Subcutaneous abdominal adipose tissue (tissue), 5 donors: Measurements from ENCODE around the gene GLUL.

Experiments
- H3K27ac ChIP-seq: one replicate; pipeline ENCODE4 v1.7.0; 2013; ENCODE audit warnings: low read depth, mild to moderate bottlenecking, inconsistent platforms, low read length, moderate library complexity
- H3K27me3 ChIP-seq, 5 donors: one replicate each; pipeline ENCODE4 v1.7.0; 2013; ENCODE audit warnings: low read length in 5 of 5, inconsistent platforms in 1 of 5; ENCODE audit not compliant: control insufficient read depth in 5 of 5, insufficient read depth in 4 of 5
- H3K36me3 ChIP-seq, 5 donors: one replicate each; pipeline ENCODE4 v1.7.0; 2013; ENCODE audit warnings: low read length in 5 of 5; ENCODE audit not compliant: control insufficient read depth in 5 of 5, insufficient read depth in 5 of 5
- H3K4me1 ChIP-seq, 5 donors: one replicate each; pipeline ENCODE4 v1.7.0; 2013; ENCODE audit warnings: low read length in 5 of 5, mild to moderate bottlenecking in 3 of 5, moderate library complexity in 1 of 5; ENCODE audit not compliant: control insufficient read depth in 5 of 5, insufficient read depth in 5 of 5
- H3K4me3 ChIP-seq, 5 donors: one replicate each; pipeline ENCODE4 v1.7.0; 2013; ENCODE audit warnings: low read length in 5 of 5, low read depth in 1 of 5
- H3K9ac ChIP-seq, 5 donors: one replicate each; pipeline ENCODE4 v1.7.0; 2013; ENCODE audit warnings: low read length in 5 of 5, mild to moderate bottlenecking in 4 of 5, moderate library complexity in 3 of 5
- H3K9me3 ChIP-seq, 5 donors: one replicate each; pipeline ENCODE4 v1.7.0; 2013; ENCODE audit warnings: low read length in 5 of 5; ENCODE audit not compliant: control insufficient read depth in 5 of 5
- donor health status: healthy.
- donor health status: healthy.
- donor health status: healthy.
- donor health status: healthy.
- donor health status: healthy.

The GLUL gene

DNA sequence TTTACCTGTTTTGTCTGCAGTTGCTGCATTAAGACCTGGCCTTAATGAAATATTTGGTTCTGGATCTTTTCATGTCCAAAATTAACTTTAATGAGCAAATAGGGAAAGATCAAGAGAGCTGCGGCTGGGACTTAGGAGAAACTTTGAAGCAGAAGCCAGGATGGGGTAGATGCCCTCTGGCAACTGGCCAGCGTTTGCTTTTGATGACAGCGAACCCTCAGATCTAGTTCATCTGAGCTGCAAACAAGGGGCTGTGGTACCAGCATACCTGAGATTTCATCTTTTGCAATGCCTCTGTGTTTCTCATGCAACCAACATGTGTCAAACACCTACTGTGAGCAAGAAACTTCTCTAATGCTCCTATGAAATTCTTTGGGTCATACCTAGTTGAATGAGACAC, 21.9 kb upstream of the GLUL start:
- Histone ChIP-seq H3K4me1 (peaks cover 0 to 7% (median 0%) of the 10 kb centered on the region in 5 donors), H3K9ac (no peak overlapping the region), H3K36me3 (no peaks in the 10 kb centered on the region), H3K27ac (no peak overlapping the region), H3K9me3 (no peaks in the 10 kb centered on the region), H3K4me3 (no peak overlapping the region), H3K27me3 (peaks cover 0 to 14% (median 12%) of the 10 kb centered on the region in 5 donors)

DNA sequence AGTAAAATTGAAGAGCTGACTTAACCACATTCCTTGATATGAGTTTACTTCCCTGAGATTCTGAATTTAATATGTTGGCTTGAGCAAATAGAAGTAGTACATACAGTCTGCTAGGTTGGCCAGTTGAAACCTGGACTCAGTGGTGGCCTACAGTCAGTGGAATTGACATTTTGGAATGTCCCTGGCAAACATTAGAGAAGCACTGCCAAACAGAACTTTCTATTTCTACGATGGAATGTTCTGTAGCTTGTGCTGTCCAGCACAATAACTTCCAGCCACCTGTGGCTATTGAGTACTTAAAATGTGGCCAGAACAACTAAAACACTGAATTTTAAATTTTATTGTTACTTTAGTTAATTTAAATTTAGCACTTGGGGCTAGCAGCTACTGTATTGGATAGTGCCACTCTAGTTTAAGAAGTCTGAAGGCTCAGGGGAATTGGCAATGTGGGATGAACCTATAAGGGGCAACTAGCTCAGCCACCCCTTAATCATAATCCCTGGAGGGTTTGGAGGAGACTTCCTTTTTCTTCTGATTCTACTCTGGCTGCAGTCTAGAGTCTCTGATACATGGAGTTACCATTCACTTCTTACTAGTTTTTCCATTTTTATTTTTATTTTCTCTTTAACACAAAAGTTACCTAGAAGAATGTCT, 19.2 kb upstream of the GLUL start:
- no peak overlapping the region for H3K27ac ChIP-seq
- H3K36me3 ChIP-seq = no peaks in the 10 kb centered on the region
- peaks cover 0 to 7% (median 0%) of the 10 kb centered on the region in 5 donors for H3K4me1 ChIP-seq
- H3K9ac ChIP-seq = no peak overlapping the region
- peaks cover 0 to 5% (median under 1%) of the 10 kb centered on the region in 5 donors for H3K9me3 ChIP-seq
- no peak overlapping the region for H3K4me3 ChIP-seq
- H3K27me3 ChIP-seq = peaks cover 0 to 16% (median 12%) of the 10 kb centered on the region in 5 donors

DNA sequence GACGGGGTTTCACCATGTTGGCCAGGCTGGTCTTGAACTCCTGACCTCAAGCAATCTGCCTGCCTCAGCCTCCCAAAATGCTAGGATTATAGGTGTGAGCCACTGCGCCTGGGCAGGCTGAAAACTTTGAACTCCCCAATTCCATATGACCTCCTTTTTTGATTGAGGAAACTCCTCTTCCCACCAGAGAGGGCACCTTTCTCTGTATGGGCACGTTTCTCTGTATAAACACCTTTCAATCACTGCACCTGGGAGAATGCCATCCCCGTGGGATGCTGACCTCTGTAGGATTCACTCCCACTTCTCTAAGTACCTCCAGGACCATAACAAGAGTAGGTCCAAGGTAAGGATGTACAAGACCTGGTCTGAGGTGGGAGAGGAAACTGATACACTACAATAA, 18.5 kb upstream of the GLUL start:
- H3K27me3 ChIP-seq = peaks cover 0 to 10% (median 7%) of the 10 kb centered on the region in 5 donors
- H3K9ac ChIP-seq = no peak overlapping the region
- no peak overlapping the region for H3K4me3 ChIP-seq
- no peaks in the 10 kb centered on the region for H3K36me3 ChIP-seq
- peaks cover 0 to 7% (median 0%) of the 10 kb centered on the region in 5 donors for H3K4me1 ChIP-seq
- no peak overlapping the region for H3K27ac ChIP-seq
- H3K9me3 ChIP-seq = peaks cover 0 to 9% (median 6%) of the 10 kb centered on the region in 5 donors

DNA sequence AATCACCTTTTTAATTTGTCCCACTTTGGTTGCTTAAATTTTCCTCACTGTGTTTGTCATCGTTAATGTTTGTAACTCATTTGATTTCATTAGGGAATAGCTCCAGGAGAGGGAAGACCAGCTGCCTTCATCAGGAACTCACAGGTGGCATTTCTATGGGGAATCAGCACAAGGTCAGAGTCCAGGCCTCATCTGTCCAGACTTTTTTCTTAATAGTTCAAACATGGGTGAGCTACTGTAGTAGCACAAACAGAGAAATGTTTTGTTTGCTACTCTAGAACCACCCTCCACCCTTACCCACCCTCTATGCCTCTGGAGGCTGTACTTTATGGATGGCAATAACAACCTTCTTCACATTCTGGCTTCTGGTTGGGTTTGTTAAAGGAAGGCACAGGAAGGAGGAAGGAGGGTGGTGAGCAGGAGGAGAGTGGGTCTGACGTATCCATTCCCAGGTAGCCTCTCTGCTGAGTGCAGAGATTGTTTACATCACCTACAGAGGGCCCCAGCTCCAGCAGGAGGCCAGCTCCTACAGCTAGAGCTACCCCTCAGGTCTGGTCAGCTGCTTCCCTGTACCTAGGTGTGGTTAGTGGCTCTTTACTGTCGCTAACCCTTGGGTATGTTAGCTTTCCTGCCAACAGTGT, 17.0 kb upstream of the GLUL start:
- no peak overlapping the region for H3K27ac ChIP-seq
- peaks cover 0 to 9% (median 6%) of the 10 kb centered on the region in 5 donors for H3K9me3 ChIP-seq
- no peak overlapping the region for H3K4me3 ChIP-seq
- H3K9ac ChIP-seq = no peak overlapping the region
- peaks cover 0 to 7% (median 0%) of the 10 kb centered on the region in 5 donors for H3K4me1 ChIP-seq
- H3K27me3 ChIP-seq = peaks cover 0 to 7% (median 0%) of the 10 kb centered on the region in 5 donors
- H3K36me3 ChIP-seq = no peaks in the 10 kb centered on the region

DNA sequence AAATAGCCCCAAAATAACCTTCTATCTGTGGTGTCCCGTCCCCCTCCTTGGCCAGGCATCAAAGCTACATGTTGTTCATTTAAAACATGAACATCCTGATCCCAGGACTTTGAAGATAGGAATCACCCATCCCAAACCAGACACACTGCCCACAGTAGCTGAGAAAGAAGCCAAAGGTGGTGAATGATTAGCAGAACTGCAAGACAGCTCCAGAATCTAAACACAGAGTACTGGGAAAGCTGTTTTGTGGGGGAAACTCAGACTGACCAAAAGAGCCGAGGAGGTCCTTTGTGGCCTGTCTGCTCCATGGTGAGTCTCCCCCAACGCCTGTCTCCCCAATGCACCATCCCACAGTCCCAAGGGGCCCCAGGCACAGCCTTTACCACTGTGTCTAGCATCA, 16.1 kb upstream of the GLUL start:
- Histone ChIP-seq H3K4me1 (peaks cover 0 to 7% (median 0%) of the 10 kb centered on the region in 5 donors), H3K36me3 (no peaks in the 10 kb centered on the region), H3K27ac (no peak overlapping the region), H3K9me3 (peaks cover 0 to 9% (median 6%) of the 10 kb centered on the region in 5 donors), H3K4me3 (no peak overlapping the region), H3K27me3 (peaks cover 0 to 7% (median 0%) of the 10 kb centered on the region in 5 donors), H3K9ac (no peak overlapping the region)

DNA sequence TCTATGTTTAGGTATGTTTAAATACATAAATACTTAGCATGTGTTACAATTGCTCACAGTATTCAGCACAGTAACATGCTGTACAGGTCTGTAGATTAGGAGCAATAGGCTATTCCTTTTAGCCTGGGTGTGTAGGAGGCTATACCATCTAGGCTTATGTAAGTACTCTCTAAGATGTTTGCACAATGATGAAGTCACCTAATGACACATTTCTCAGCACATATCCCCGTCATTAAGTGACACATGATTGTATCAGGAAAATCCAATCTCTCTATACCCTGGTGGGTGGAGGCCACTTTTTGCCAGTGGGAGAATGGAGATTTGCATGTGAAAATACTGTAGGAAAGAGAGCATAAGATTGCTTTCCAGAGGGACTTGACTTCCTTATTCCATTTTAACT, 14.4 kb upstream of the GLUL start:
- H3K27me3 ChIP-seq = peaks cover 0 to 7% (median 0%) of the 10 kb centered on the region in 5 donors
- H3K36me3 ChIP-seq = no peaks in the 10 kb centered on the region
- no peak overlapping the region for H3K27ac ChIP-seq

DNA sequence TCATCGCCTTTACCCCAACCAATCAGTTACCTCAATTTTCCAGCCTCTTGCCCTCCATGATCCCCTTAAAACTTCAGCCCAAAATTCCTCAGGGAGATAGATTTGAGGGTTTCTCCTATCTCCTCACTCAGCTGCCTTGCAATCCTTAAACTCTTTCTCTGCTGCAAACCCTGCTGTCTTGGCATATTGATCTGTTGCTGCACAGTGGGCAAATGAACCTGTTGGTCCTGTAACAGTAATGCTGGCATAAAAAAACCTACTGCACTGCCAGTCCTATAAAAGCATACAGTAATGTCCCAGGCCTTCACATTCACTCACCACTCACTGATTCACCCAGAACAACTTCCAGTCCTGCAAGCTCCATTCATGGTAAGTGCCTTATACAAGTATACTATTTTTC, 14.0 kb upstream of the GLUL start:
- peaks cover 0 to 7% (median 0%) of the 10 kb centered on the region in 5 donors for H3K27me3 ChIP-seq
- H3K4me3 ChIP-seq = no peak overlapping the region
- H3K9ac ChIP-seq = no peak overlapping the region
- peaks cover 0 to 3% (median 0%) of the 10 kb centered on the region in 5 donors for H3K4me1 ChIP-seq
- H3K36me3 ChIP-seq = no peaks in the 10 kb centered on the region
- H3K27ac ChIP-seq = no peak overlapping the region
- H3K9me3 ChIP-seq = peaks cover 0 to 9% (median 6%) of the 10 kb centered on the region in 5 donors

More for the DNA sequence above, 14.4 kb upstream of the GLUL start:
- H3K9ac ChIP-seq = no peak overlapping the region
- peaks cover 0 to 9% (median 6%) of the 10 kb centered on the region in 5 donors for H3K9me3 ChIP-seq
- H3K4me1 ChIP-seq = peaks cover 0 to 7% (median 0%) of the 10 kb centered on the region in 5 donors
- no peak overlapping the region for H3K4me3 ChIP-seq

DNA sequence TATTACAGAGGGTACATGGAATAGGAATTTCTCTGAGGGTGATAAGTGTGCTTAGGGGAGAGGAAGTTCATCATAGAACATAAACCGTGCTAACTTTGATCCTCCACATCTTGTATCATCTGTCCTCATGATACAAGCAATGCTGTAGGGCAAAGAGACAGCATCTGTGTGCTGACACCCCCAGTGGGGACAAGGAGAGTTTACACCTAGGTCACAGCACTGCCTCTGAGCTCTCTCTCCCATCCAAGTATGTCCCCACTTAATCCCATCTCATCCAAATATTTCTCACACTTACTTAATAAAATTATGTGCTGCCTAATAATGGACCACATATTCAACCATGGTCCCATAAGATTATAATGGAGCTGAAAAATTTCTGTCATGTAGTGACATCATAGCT, 13.2 kb upstream of the GLUL start:
- no peaks in the 10 kb centered on the region for H3K4me1 ChIP-seq
- peaks cover 0 to 9% (median 6%) of the 10 kb centered on the region in 5 donors for H3K9me3 ChIP-seq
- no peak overlapping the region for H3K27ac ChIP-seq
- H3K4me3 ChIP-seq = no peak overlapping the region
- H3K36me3 ChIP-seq = no peaks in the 10 kb centered on the region
- peaks cover 0 to 7% (median 0%) of the 10 kb centered on the region in 5 donors for H3K27me3 ChIP-seq
- H3K9ac ChIP-seq = no peak overlapping the region

DNA sequence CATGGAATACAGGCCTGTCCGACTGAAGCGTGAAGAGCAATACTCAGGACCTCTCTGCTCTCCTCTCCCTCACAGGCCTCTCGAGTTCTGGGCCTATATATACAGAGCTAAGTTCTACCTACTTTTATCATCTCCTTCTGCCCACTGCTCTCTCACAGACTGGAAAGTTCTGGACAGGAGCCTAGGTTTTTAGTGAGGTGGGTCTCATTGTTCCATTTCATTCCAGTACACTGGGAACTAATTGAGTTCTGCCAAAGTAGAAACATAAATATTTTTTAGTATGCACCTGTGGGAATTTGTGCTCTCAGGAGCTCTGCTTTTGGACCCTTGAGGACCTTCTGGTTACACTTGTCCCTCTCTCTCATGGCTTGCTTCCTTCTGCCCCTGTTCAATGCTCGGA, 9.0 kb upstream of the GLUL start, which contains the start of gene TEDDM1:
Gene TEDDM1, minus strand, starts transcription at position 101 of the 400 bp plus-strand sequence. CDS start 182 bp downstream, outside the sequence.
- Histone ChIP-seq H3K27ac (no peak within 1 kb of the TSS), H3K4me3 (no peak within 1 kb of the TSS), H3K4me1 (peaks cover 0 to 18% (median 15%) of the 10 kb centered on the region in 5 donors), H3K9me3 (peaks cover 0 to 5% (median 2%) of the 10 kb centered on the region in 5 donors), H3K36me3 (no peaks in the 10 kb centered on the region), H3K9ac (no peak within 1 kb of the TSS), H3K27me3 (no peaks in the 10 kb centered on the region)
